Germinal center (tissue), 1 donor: ENCODE measurements around the gene XYLB.
"Not testable (repeated sequence)": the region's sequence is repeated elsewhere in the genome, so short reads cannot be mapped to it uniquely, and the experiment has no call there.

Experiments
- DNase-seq: peaks from one replicate; pipeline ENCODE4 v3.0.0; 2012; ENCODE audit warnings: mixed read lengths, low spot score

The XYLB gene

DNA sequence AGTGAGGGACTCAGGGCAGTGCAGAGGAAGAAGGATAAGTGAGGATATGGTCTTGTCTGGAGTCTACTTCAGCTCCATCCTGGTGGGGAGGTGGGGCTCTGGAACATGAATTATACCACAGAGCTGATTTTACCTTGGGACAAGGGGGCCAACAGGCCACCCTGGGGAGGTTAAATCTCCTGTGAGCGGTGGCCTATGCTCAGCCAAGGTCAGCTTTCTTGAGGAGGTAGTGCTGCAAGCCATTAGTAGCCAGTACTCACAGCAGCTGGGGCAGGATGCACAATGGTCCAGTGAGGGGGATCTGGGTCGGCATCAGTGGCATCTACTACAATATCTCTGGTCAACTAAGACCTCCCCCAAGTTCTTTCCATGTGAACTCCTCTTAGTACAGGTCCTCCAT lies 49.7 kb downstream of the XYLB start:
- no peak for DNase-seq

DNA sequence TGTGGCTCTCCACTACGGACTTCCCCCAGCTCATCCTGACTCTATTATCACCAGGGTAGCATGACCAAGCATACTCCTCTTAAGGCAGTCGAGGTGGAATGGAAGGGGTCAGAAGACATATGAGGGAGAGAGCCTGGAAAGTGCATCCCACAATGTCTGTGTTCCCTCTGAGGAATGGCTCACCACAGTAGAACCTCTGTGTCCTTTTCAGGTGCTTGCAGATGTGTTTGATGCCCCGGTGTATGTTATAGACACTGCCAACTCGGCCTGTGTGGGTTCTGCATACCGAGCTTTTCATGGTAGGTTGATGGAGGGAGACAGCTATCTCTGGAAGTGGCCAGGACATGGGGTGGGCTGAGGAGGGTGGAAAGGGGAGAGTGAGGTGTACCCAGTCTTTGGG lies 50.3 kb downstream of the XYLB start:
- no peak for DNase-seq

DNA sequence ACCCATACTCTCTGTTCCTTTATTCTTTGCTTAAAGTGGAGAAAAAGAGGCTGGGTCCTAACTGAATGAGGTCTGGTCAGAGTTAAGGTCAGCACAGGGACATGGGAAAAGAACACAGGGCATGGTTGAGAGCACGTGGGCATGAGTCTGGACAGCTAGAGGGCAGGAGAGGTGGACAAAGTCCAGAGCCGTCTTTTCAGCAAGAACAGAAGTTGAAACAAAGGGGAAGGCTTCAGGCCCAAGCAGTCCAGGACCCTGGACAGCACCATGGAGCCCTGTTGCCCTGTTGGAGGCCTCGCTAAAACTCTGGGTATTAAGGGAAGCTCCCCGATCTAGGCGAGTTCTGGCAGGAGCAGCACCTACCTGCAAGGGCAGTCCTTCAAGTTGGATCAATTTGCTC lies 50.7 kb downstream of the XYLB start:
- no peak for DNase-seq

DNA sequence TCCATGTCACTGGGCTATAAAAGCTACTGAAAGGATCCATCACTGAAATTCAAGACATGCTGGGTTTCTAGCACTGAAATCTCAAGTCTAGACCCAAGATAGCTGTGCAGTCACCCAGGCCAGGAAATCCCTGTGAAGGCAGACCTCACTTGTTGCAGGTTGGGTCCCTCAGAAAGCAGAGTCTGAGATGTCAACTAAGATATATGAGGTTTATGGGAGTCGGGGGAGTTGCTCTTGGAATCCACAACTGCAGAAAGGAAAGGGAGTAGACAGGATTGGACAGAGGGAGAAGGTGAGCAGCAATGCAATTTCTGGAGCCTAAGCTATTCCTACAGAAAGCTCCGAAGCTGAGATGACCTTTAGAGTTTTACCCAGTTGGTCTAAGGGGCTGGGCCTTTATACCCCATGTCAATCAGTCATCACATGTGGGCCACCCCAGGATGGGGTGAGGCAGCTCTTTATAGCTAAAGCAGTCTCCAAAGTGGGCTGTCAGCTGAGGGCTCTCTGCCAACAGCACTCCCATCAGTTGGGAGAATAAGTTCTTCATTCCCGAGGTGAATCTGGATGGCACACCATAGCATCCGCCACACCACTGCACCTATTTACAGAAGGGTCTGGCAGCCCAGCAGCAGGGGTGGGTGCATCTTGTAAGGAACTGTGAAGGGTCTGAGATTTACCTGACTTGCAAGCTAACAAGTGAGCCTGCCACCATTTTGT lies 54.8 kb downstream of the XYLB start:
- DNase-seq: no peak

DNA sequence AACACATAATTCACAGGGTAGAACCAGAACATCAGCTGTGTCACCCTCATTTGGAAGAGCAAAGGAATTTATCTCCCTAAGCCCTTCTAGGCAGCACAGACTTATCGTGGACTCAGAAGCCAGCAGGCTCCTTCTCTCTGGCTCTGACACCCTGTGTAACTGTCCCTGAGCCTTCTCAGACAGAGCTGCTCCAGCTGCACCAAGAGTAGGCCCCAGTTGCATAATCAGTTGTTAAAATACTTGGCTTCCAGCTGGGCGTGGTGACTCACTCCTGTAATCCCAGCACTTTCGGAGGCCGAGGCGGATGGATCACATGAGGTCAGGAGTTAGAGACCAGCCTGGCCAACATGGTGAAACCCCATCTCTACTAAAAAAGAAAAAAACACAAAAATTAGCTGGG lies 57.7 kb downstream of the XYLB start:
- no peak for DNase-seq

DNA sequence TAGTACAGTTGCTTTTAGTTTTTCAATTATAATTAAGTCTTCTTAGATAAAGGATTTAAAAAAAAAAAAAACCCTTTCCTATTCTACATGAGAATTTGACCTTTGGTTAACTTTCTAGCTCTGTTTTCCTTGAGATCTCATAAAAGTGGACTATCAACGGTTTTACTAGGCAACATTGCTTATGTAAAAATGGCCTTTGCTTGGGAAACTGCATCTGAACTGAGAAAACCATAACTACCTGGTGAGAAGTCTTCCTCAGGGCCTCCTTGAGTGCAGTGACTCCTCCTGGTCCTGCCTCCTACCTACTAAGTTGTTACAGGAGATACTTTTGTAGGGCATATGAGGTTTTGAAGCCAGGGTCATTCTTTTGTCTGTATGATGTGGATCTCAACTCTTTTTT lies 65.0 kb downstream of the XYLB start:
- no peak for DNase-seq

DNA sequence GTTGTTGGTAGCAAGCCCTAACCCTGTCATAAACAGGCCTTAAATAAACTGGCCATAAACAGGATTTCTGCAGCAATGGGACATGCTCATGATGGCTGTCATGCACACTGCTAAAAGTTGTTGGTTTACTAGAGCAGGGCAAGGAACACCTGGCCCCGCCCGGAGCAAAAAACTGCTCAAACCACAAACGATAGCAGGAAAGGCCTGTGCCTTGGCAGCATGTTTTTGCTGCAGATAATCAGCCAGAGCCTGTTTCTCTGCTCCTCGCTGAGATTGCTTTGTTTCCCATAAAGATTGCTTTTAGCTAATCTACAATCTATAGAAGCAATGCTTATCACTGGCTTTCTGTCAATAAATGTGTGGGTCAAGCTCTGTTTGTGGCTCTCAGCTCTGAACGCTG lies 74.2 kb downstream of the XYLB start:
- not testable (repeated sequence) for DNase-seq

DNA sequence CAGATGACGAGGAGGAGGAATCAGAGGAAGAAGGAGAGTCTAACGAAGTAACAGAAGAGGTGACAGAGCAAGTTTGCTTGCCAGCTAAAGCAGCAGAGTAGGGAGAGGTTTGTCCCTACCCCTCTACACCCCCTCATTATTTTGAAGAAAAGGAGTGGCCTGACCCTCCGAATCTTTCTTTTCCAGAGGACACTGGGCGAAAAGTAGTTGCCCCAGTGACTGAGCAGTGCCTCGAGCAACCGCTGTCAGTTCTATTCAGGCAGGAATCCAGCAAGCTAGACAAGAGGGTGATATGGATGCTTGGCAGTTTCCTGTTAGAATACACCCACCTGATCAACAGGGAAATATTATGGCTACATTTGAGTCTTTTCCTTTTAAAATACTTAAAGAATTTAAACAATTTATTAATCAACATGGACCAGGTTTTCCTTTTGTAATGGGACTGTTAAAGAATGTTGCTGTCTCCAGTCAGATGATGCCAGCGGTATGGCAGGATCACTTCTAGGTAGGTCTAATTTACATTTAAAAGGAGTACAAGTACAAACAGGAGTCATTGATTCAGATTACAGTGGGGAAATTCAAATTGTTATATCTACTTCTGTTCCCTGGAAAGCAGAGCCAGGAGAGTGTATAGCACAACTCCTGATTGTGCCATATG lies 75.2 kb downstream of the XYLB start:
- DNase-seq: no peak

DNA sequence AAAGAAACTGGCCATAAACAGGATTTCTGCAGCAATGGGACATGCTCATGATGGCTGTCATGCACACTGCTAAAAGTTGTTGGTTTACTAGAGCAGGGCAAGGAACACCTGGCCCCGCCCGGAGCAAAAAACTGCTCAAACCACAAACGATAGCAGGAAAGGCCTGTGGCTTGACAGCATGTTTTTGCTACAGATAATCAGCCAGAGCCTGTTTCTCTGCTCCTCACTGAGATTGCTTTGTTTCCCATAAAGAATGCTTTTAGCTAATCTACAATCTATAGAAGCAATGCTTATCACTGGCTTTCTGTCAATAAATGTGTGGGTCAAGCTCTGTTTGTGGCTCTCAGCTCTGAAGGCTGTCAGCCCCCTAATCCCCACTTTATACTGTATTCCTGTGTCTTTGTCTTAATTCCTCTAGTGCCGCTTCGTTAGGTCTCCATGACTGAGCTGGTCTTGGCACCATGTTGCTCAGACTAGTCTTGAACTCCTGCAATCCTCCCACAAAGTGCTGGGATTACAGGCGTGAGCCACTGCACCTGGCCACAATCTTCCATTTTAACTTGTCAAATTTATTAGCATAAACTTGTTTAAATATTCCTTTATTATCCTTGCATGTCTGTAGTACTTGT lies 80.3 kb downstream of the XYLB start:
- DNase-seq: not testable (repeated sequence)

DNA sequence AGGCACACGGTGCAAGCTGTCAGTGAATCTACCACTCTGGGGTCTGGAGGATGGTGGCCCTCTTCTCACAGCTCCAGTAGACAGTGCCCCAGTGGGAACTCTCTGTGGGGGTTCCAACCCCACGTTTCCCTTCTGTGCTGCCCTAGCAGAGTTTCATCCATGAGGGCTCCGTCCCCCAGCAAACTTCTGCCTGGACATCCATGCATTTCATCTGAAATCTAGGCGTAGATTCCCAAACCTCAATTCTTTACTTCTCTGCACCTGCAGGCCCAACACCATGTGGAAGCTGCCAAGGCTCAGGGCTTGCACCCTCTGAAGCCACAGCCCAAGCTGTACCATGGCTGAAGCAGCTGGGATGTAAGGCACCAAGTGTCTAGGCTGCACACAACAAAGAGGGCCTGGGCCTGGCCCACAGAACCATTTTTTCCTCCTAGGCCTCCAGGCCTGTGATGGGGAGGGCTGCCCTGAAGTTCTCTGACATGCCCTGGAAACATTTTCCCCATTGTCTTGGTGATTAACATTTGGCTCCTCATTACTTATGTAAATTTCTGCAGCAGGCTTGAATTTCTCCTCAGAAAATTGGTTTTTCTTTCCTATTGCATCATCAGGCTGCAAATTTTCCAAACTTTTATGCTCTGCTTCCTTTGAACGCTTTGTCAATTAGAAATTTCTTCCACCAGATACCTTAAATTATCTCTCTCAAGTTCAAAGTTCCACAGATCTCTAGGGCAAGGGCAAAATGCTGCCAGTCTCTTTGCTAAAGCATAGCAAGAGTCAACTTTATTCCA lies 86.5 kb downstream of the XYLB start:
- DNase-seq: not testable (repeated sequence)

DNA sequence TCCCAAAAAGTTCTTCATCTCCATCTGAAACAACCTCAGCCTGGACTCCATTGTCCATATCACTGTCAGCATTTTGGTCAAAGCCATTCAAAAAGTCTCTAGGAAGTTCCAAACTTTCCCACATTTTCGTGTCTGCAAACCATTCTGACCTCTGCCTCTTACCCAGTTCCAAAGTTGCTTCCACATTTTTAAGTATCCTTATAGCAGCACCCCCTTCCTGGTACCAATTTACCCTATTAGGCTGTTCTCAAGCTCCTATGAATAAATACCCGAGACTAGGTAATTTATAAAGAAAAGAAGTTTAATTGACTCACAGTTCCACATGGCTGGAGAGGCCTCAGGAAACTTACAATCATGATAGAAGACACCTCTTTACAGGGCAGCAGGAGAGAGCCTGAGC lies 87.1 kb downstream of the XYLB start:
- DNase-seq: not testable (repeated sequence)

DNA sequence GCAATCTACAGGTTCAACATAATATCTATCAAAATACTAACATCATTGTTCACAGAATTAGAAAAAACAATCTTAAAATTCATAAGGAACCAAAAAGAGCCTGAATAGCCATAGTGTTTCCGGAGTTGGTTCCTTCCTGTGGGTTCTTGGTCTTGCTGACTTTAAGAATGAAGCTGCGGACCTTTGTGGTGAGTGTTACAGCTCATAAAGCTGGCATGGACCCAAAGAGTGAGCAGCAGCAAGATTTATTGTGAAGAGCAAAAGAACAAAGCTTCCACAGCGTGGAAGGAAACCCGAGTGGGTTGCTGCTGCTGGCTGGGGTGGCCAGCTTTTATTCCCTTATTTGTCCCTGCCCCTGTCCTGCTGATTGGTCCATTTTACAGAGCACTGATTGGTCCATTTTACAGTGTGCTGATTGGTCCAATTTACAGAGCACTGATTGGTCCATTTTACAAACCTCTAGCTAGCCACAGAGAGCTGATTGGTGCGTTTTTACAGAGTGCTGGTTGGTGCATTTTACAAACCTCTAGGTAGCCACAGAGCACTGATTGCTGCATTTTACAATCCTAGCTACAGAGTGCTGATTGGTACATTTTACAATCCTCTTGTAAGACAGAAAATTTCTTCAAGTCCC lies 92.0 kb downstream of the XYLB start:
- not testable (repeated sequence) for DNase-seq

DNA sequence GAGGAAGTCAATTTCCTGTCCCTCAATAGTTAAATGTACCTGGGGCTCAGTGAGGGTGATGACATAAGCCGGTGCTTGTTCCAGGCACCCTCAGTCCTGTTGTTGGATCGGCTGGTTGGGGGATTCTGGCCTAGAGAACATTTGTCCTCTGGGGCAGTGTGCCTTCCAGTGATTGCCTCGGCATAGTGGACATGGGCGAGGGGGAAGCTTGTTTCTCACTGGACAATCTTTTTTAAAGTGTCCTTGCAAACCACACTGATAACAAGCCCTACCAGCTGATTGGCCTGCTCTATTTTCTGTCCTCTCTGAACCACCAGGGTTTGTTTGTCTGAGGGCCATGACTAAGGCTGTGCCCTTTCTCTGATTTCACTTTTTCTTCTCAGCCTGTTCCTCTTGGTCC lies 96.6 kb downstream of the XYLB start:
- not testable (repeated sequence) for DNase-seq

DNA sequence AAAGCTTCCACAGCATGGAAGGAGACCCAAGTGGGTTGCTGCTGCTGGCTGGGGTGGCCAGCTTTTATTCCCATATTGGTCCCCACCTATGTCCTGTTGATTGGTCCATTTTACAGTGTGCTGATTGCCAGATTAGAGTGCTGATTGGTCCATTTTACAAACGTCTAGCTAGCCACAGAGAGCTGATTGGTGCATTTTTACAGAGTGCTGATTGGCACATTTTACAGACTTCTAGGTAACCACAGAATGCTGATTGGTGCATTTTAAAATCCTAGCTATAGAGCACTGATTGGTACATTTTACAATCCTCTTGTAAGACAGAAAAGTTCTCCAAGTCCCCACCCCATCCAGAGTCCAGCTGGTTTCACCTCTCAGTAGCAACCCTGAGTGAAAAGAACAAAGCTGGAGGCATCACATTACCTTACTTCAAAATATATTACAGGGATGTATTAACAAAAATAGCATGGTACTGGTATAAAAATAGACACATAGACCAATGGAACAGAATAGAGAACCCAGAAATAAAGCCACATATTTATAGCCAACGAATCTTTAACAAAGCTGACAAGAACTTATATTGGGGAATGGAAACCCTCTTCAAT lies 99.6 kb downstream of the XYLB start:
- DNase-seq: no peak

DNA sequence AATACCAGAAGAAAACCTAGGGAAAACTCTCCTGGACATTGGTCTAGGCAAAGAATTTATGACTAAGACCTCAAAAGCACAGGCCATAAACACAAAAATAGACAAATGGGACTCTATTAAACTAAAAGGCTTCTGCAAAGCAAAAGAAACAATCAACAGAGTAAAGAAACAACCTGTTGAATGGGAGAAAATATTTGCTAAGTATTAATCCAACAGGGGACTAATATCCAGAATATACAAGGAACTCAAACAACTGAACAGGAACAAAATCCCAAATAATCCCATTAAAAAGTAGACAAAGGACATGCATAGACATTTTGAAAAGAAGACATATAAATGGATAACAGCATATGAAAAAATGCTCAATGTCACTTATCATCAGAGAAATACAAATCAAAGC lies 100.2 kb downstream of the XYLB start:
- no peak for DNase-seq

DNA sequence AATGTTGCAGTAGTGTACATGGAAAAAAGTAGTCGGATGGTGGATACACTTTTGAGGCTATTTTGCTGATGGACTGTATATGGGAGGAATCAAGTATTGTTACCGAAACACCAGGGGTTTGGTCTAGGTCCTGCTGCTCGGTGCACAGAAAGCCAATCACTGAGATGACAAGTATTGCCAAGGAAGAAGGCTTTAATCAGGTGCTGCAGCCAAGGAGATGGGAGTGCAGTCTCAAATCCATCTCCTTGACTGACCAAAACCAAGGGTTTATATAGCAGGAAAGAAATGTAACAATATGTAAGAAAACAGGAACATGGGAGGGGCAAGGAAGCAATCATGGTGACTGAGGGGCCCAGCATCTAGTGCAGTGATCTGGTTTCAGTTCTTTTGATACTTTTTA lies 104.3 kb downstream of the XYLB start:
- no peak for DNase-seq

DNA sequence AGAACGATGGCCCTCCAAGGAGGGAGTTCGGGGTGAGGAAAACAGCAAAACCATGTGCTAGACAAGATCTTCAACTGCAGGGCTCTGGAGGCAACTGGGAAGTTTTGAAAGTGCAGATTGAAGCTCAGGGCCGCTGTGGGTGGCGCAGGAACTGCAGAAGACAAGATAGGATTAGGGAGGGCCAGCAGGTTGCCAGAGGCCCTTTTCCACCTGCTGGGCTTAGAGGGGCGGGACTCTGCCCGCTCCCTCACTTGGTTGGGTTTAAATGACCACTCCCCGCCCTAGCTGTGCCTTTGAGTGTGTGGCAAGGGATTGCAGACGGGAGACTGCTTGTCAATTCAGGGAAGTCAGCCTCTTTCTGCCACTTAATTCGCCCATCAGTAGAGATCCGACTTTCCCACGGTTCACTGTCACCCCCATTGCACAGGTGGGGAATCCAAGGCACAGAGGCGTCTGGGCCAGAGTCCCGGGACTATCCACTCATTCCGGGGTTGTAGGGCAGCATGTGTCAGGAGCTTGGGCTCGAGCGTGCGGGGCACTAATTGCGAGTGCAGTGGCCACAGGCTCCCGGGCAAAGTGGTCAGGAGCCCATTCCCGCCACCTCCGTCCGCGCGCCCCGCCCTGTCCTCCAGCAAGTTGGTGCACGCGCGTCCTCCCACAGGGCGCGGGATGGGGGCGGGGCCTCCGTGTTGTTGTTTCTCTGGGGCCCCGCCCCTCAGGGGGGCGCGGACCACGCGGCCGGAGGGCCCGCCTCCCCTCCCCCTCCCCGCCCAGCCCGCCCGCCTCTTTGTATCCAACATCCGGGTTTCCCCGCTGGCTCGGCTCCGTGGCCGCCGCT lies 106.7 kb downstream of the XYLB start, which contains the start of gene ACVR2B:
Gene ACVR2B (plus strand): TSS at position 816 of the 838 bp plus-strand sequence. CDS start 433 bp downstream, outside the sequence.
- peak; percentile 81 for DNase-seq

DNA sequence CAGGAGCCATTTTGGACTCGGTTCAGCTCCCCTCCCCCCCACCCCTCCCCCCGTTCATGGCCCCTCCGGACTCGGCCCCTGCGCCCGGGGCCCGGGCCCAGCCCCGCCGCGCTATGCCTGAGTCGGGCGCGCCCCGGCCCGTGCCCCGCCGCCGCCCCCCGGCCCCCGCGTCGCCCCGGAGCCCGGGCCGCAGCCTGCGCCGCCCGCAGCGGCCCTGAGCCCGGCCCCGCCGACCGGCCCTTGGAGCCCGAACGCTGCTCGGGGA lies 107.3 kb downstream of the XYLB start:
- no peak for DNase-seq

DNA sequence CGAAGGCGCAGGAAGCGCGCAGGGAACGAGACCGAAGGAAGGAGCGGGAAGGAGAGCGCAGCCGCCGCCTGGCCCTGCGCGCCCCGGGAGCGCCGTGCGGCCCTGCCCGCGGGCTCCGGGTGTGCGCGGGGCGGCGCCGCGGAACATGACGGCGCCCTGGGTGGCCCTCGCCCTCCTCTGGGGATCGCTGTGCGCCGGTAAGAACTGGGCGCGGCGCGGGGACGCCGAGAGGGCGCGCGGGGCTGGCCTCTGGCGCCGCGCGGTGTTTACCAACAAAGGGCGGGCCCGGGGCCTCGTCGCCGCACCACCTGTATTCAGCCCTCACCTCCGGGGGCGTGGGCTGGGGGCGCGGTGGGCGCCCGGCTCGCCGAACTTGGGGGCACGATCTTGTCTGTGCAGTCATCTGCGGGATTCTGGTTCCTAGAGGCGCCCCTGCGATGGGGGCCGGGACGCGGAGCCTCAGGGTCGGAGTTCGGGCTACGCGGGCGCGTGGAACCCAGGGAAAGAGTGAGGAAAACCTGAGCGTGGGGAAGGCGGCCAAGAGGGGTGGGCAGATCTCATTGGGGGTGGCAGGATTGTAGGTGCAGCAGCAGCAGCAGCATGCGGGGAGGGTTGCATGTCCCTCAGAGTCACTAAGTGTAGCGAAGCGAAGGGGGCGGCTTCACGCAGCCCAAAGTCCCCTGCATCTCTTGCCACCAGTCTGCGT lies 107.7 kb downstream of the XYLB start:
- DNase-seq: peak; percentile 54
